Activated CD8-positive, alpha-beta T cell treated with anti-CD3 and anti-CD28 coated beads for 36 hours (primary cell): ENCODE data around the gene PPP1R16B. TPM values are rescaled to one million over a fixed set of nuclear protein-coding genes. Genes with fewer than 3 reads are reported as not detected.
A peak's percentile ranks its signal among the peaks of the same experiment; 100 is the strongest.

ENCODE experiments used
- ATAC-seq: fragments of 200-7000 bp; cut with Tn5 transposase; one replicate; pipeline ENCODE4 v1.10.0; 2021; ENCODE audit warnings: mild to moderate bottlenecking, moderate library complexity
- CTCF ChIA-PET: fragments of 350-600 bp; sonication (Branson Sonifier 250); formaldehyde crosslinking; loops from one replicate; lab custom pipeline; 2021; ENCODE audit warnings: antibody characterized with exemption; lab: Charles Lee
- POLR2A ChIA-PET: fragments of 350-600 bp; sonication (Branson Sonifier 250); formaldehyde crosslinking; loops from one replicate; lab custom pipeline; 2021; ENCODE audit warnings: antibody characterized with exemption; lab: Charles Lee
- DNase-seq: peaks from one replicate; pipeline ENCODE4 v3.0.0-alpha.2; 2020
- H3K27ac Mint-ChIP-seq: one replicate; pipeline ENCODE4 v1.8.0; 2021; ENCODE audit warnings: mild to moderate bottlenecking, mixed read lengths
- H3K27me3 Mint-ChIP-seq: one replicate; pipeline ENCODE4 v1.8.0; 2021; ENCODE audit warnings: mixed read lengths
- H3K36me3 Mint-ChIP-seq: one replicate; pipeline ENCODE4 v1.8.0; 2021; ENCODE audit warnings: low read depth, mixed read lengths
- H3K4me1 Mint-ChIP-seq: one replicate; pipeline ENCODE4 v1.8.0; 2021; ENCODE audit warnings: low read depth, mixed read lengths
- H3K4me3 Mint-ChIP-seq: one replicate; pipeline ENCODE4 v1.8.0; 2021; ENCODE audit warnings: mild to moderate bottlenecking, moderate library complexity, mixed read lengths
- H3K9me3 Mint-ChIP-seq: one replicate; pipeline ENCODE4 v1.8.0; 2021; ENCODE audit warnings: mixed read lengths
- intact Hi-C: fragments of 100-400 bp; cut with micrococcal nuclease; formaldehyde crosslinking; loops from one replicate; pipeline ENCODE4 v1.10.0; 2022
- total RNA-seq, 2 experiments: library from RNA; stranded (reverse); gene quantifications; one replicate each; pipeline ENCODE4 v1.2.3, GENCODE V29; 2021
- TF ChIP-seq, protein P1 (sequence below): fragments of 200-600 bp; IDR thresholded peaks from one replicate; pipeline ENCODE4 v1.8.0; 2022; ENCODE audit warnings: antibody characterized with exemption, mild to moderate bottlenecking

The PPP1R16B gene
- total RNA-seq, 2 experiments from 2014 or later = 74.9 to 81.4 TPM

DNA sequence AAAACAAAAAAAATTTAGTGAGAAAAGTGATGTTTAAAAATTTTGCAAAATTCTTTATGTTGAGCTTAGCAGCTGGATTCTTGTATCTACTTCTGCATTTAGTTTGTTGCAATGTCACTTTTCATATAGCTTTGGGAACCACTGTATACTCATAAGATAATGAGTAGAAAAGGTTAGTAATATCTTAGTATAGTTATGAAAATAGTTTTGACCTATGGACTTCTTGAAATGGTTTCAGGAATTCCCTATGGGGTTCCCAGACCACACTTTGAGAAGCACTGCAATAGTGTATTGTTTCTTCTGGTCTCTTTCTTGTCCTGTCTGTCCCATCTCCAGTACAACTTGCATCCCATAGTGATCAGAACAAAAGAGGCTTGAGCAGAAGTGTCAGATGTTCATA is 29.4 kb downstream of the PPP1R16B start:
- H3K27ac Mint-ChIP-seq = peak overlapping the region; percentile 28
- intact Hi-C loops = loop anchor here (5.0 kb wide), 1 partner anchor 37 kb away; no protein-coding TSS in a partner anchor
- H3K4me3 Mint-ChIP-seq = no peak overlapping the region
- TF ChIP-seq, protein P1, sequence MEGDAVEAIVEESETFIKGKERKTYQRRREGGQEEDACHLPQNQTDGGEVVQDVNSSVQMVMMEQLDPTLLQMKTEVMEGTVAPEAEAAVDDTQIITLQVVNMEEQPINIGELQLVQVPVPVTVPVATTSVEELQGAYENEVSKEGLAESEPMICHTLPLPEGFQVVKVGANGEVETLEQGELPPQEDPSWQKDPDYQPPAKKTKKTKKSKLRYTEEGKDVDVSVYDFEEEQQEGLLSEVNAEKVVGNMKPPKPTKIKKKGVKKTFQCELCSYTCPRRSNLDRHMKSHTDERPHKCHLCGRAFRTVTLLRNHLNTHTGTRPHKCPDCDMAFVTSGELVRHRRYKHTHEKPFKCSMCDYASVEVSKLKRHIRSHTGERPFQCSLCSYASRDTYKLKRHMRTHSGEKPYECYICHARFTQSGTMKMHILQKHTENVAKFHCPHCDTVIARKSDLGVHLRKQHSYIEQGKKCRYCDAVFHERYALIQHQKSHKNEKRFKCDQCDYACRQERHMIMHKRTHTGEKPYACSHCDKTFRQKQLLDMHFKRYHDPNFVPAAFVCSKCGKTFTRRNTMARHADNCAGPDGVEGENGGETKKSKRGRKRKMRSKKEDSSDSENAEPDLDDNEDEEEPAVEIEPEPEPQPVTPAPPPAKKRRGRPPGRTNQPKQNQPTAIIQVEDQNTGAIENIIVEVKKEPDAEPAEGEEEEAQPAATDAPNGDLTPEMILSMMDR = no peak
- H3K36me3 Mint-ChIP-seq = peaks cover 66% of the 10 kb centered on the region
- ATAC-seq (no peak), DNase-seq (no peak)
- peaks cover 1% of the 10 kb centered on the region for H3K9me3 Mint-ChIP-seq
- CTCF ChIA-PET = interaction anchor here (0.7 to 2.2 kb wide), 10 partner anchors 8 to 109 kb away, joined by 3 to 9 read pairs (median 3); partner anchors contain the start of gene PPP1R16B
- POLR2A ChIA-PET = interaction anchor here (2.2 to 2.7 kb wide), 2 partner anchors 8 to 29 kb away, joined by 14 to 20 read pairs; partner anchors contain the start of gene PPP1R16B
- H3K27me3 Mint-ChIP-seq = no peaks in the 10 kb centered on the region
- peaks cover 65% of the 10 kb centered on the region for H3K4me1 Mint-ChIP-seq

GRCh38 chr20:38835792-38836191 is 30.3 kb downstream of the PPP1R16B start:
- no peak overlapping the region for H3K27ac Mint-ChIP-seq
- DNase-seq = no peak
- POLR2A ChIA-PET = interaction anchor here (1.5 to 2.7 kb wide), 2 partner anchors 24 to 30 kb away, joined by 3 to 14 read pairs; partner anchors contain the start of gene PPP1R16B
- H3K27me3 Mint-ChIP-seq = no peaks in the 10 kb centered on the region
- TF ChIP-seq, protein P1 = no peak
- intact Hi-C loops = no loop called here
- CTCF ChIA-PET = interaction anchor here (1.3 to 2.2 kb wide), 2 partner anchors 52 to 57 kb away, joined by 3 to 9 read pairs; no protein-coding TSS in a partner anchor
- H3K4me1 Mint-ChIP-seq = peaks cover 67% of the 10 kb centered on the region
- peaks cover 66% of the 10 kb centered on the region for H3K36me3 Mint-ChIP-seq
- peaks cover 1% of the 10 kb centered on the region for H3K9me3 Mint-ChIP-seq
- no peak for ATAC-seq
- no peak overlapping the region for H3K4me3 Mint-ChIP-seq

DNA sequence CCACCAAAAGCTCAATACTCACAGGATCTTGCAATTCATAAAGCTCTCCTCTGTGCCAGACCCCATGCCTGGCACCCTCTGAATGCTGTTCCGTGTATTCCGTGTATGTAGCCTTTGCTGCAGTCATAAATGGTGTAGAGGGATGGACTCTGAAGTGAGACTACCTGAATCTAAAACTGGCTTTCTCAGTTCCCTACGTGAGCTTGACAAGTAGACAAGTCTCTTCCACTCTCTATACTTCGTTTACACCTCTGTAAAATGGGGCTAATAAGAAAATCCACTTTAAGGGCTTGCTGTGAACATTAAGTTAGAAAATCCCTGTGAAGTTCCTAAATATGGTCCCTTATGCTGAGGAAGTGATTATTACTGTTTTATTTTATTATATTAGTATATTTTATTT is 31.5 kb downstream of the PPP1R16B start:
- TF ChIP-seq, protein P1 = no peak
- ATAC-seq (no peak), DNase-seq (no peak)
- CTCF ChIA-PET = interaction anchor here (1.3 to 2.1 kb wide), 2 partner anchors 47 to 50 kb away, joined by 3 to 5 read pairs; no protein-coding TSS in a partner anchor
- intact Hi-C loops = no loop called here
- peaks cover 66% of the 10 kb centered on the region for H3K4me1 Mint-ChIP-seq
- POLR2A ChIA-PET = interaction anchor here (1.5 to 2.7 kb wide), 2 partner anchors 25 to 31 kb away, joined by 3 to 14 read pairs; partner anchors contain the start of gene PPP1R16B
- peak overlapping the region; percentile 31 for H3K27ac Mint-ChIP-seq
- H3K9me3 Mint-ChIP-seq = peaks cover 1% of the 10 kb centered on the region
- no peaks in the 10 kb centered on the region for H3K27me3 Mint-ChIP-seq
- no peak overlapping the region for H3K4me3 Mint-ChIP-seq
- peaks cover 63% of the 10 kb centered on the region for H3K36me3 Mint-ChIP-seq

- H3K36me3 Mint-ChIP-seq = peaks cover 57% of the 10 kb centered on the region
These were observed 32.8 kb downstream of the PPP1R16B start for GRCh38 chr20:38838326-38838725.

More at GRCh38 chr20:38838326-38838725, 32.8 kb downstream of the PPP1R16B start:
- H3K9me3 Mint-ChIP-seq = peaks cover 1% of the 10 kb centered on the region
- no peak overlapping the region for H3K4me3 Mint-ChIP-seq
- no peak overlapping the region for H3K27ac Mint-ChIP-seq
- intact Hi-C loops = no loop called here
- TF ChIP-seq, protein P1 = no peak
- no peaks in the 10 kb centered on the region for H3K27me3 Mint-ChIP-seq
- ATAC-seq = no peak
- peaks cover 66% of the 10 kb centered on the region for H3K4me1 Mint-ChIP-seq
- CTCF ChIA-PET = interaction anchor here (2.1 kb wide), 1 partner anchor 48 kb away, joined by 5 read pairs; no protein-coding TSS in a partner anchor
- POLR2A ChIA-PET = no interaction called here
- no peak for DNase-seq
